HepG2 (cell line): ENCODE data around the gene EXPH5. TPM values are rescaled to one million over a fixed set of nuclear protein-coding genes. Genes with fewer than 3 reads are reported as not detected.

ENCODE experiments used
- CEBPG ChIP-seq: IDR thresholded peaks from 2 replicates; pipeline ENCODE4 v1.6.1; 2016
- CSRNP1 ChIP-seq: sonication (generic); formaldehyde crosslinking; IDR thresholded peaks from 2 replicates; pipeline ENCODE4 v1.8.1; 2023; ENCODE audit warnings: mild to moderate bottlenecking, missing genetic modification reagents
- HDAC2 ChIP-seq: sonication (generic); formaldehyde crosslinking; IDR thresholded peaks from 2 replicates; pipeline ENCODE4 v1.4.0; 2020; ENCODE audit warnings: missing genetic modification reagents
- KDM5A ChIP-seq: fragments of 200-600 bp; sonication (generic); IDR thresholded peaks from 2 replicates; pipeline ENCODE4 v1.7.0; 2018; ENCODE audit warnings: antibody characterized with exemption, mild to moderate bottlenecking, low read length, borderline replicate concordance
- LBX2 ChIP-seq: sonication (generic); formaldehyde crosslinking; IDR thresholded peaks from 2 replicates; pipeline ENCODE4 v1.5.0; 2020; ENCODE audit warnings: missing genetic modification reagents, mild to moderate bottlenecking, borderline replicate concordance
- MIXL1 ChIP-seq: IDR thresholded peaks from 2 replicates; pipeline ENCODE4 v1.6.1; 2016
- NFE2 ChIP-seq: sonication (generic); formaldehyde crosslinking; IDR thresholded peaks from 2 replicates; pipeline ENCODE4 v1.4.0; 2020; ENCODE audit warnings: missing genetic modification reagents
- NPAS2 ChIP-seq: sonication (generic); formaldehyde crosslinking; IDR thresholded peaks from 2 replicates; pipeline ENCODE4 v1.8.0; 2022; ENCODE audit warnings: mild to moderate bottlenecking, missing genetic modification reagents, borderline replicate concordance
- PATZ1 ChIP-seq: sonication (generic); formaldehyde crosslinking; IDR thresholded peaks from 2 replicates; pipeline ENCODE4 v1.4.0; 2020; ENCODE audit warnings: missing genetic modification reagents
- POLR2G ChIP-seq: fragments of 200-400 bp; formaldehyde crosslinking; IDR thresholded peaks from 2 replicates; pipeline ENCODE4 v1.6.1; 2018; ENCODE audit warnings: mild to moderate bottlenecking, low read depth, low read length, moderate library complexity
- SMAD1 ChIP-seq: sonication (generic); formaldehyde crosslinking; IDR thresholded peaks from 2 replicates; pipeline ENCODE4 v1.4.0; 2020; ENCODE audit warnings: missing genetic modification reagents, low read depth, mild to moderate bottlenecking, borderline replicate concordance
- SPEN ChIP-seq: sonication (generic); formaldehyde crosslinking; IDR thresholded peaks from 2 replicates; pipeline ENCODE4 v1.5.1; 2020; ENCODE audit warnings: low read depth, mild to moderate bottlenecking, missing genetic modification reagents
- ZBTB4 ChIP-seq: sonication (generic); formaldehyde crosslinking; IDR thresholded peaks from 2 replicates; pipeline ENCODE4 v1.4.0; 2020; ENCODE audit warnings: missing genetic modification reagents, mild to moderate bottlenecking, borderline replicate concordance
- ZNF121 ChIP-seq: sonication (generic); formaldehyde crosslinking; IDR thresholded peaks from 2 replicates; pipeline ENCODE4 v1.5.0; 2020; ENCODE audit warnings: mild to moderate bottlenecking, missing genetic modification reagents
- ZNF124 ChIP-seq: sonication (generic); formaldehyde crosslinking; IDR thresholded peaks from 2 replicates; pipeline ENCODE4 v1.4.0; 2020; ENCODE audit warnings: missing genetic modification reagents
- ZNF430 ChIP-seq: sonication (generic); formaldehyde crosslinking; IDR thresholded peaks from 2 replicates; pipeline ENCODE4 v1.9.0; 2021; ENCODE audit warnings: mild to moderate bottlenecking, missing genetic modification reagents
- ZNF510 ChIP-seq: sonication (generic); formaldehyde crosslinking; IDR thresholded peaks from 2 replicates; pipeline ENCODE4 v1.4.0; 2020; ENCODE audit warnings: low read depth, mild to moderate bottlenecking, missing genetic modification reagents
- polyA plus RNA-seq, 8 experiments: library from polyadenylated mRNA; depleted of rRNA in 3 of 8; stranded (reverse) in 7 of 8; unstranded in 1 of 8; fragments of >200 nt; fragmentation: Illumina TruSeq in 4 of 8; extraction: Trizol in 4 of 8; gene quantifications; 2 replicates each; pipeline versions ENCODE4 v1.2.1 to v1.2.3, GENCODE V29; 2011 to 2016; ENCODE audit warnings: low read depth in 4 of 8, missing spikeins in 1 of 8, mixed read lengths in 1 of 8; ENCODE audit not compliant: insufficient read depth in 1 of 8
- total RNA-seq, 5 experiments: library from RNA; depleted of rRNA; stranded (reverse); fragments of >200 nt; fragmentation: Illumina TruSeq; extraction: Trizol; gene quantifications; 2 replicates each; pipeline ENCODE4 v1.2.3, GENCODE V29; 2016; ENCODE audit warnings: low read depth in 1 of 5
- TF ChIP-seq, protein P1 (sequence below): IDR thresholded peaks from 2 replicates; pipeline ENCODE4 v1.6.1; 2016; ENCODE audit warnings: low read depth

EXPH5 gene
- total and polyA plus RNA-seq, 2 of the 13 experiments (the other 11 are each of a cell fraction or from before 2014, with no cell fraction given): under 0.01 to 0.02 TPM

DNA sequence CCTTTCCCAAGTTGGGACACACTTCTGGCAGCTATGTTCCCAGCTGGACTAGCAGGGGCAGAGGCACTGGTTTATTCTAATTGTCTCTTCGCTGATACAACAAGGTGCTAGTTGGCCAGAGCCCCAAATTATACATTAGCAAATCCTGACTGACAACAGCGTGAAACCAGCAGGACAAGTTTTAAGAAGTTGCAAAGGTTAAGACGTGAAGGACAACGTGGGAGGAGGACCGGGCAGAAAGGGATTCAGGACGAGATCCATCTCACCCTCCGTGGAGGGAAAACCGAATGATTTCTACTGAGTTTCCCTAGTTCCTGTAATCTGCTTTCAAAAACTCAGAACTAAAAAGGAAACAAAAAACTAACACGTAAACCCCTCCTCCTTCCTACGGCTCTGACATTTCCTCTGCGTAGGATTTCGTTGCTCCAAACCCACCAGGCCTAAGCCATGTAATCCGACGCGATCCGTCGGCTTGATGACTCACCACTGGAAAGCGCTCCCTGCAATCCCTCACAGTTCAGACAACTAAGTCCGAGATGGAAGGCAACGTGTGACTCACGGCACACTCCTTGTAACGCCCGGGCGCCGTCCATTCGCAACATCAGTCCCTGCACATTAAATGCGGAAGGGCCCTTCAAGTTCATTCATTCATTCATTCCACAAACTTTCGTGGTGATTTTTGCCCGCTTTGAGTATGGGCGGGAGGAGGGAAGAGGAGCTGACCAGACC lies 96.1 kb downstream of the EXPH5 start (continued):
- TF ChIP-seq CSRNP1 (peak; percentile 48; the same call in 1 of the 2 replicates), ZNF430 (CRISPR knock-in tag) (peak; percentile 71; the same call in 1 of the 2 replicates), MIXL1 (CRISPR knock-in tag) (0 out of 2 replicates have a peak, but pooled peaks have one; percentile 52), ZBTB4 (CRISPR knock-in tag) (no peak), SPEN (peak; percentile 57; the same call in 1 of the 2 replicates), ZNF121 (CRISPR knock-in tag) (peak; percentile 19; the same call in 1 of the 2 replicates), NPAS2 (CRISPR knock-in tag) (no peak), POLR2G (peak; percentile 89), ZNF124 (CRISPR knock-in tag) (no peak), LBX2 (CRISPR knock-in tag) (no peak), NFE2 (CRISPR knock-in tag) (no peak), SMAD1 (CRISPR knock-in tag) (no peak), CEBPG (CRISPR knock-in tag) (peak; percentile 49; the same call in 1 of the 2 replicates), PATZ1 (CRISPR knock-in tag) (no peak; the same call in 1 of the 2 replicates), KDM5A (no peak), ZNF510 (CRISPR knock-in tag) (no peak), HDAC2 (CRISPR knock-in tag) (peak; percentile 64; the same call in 1 of the 2 replicates)
- TF ChIP-seq, protein P1, sequence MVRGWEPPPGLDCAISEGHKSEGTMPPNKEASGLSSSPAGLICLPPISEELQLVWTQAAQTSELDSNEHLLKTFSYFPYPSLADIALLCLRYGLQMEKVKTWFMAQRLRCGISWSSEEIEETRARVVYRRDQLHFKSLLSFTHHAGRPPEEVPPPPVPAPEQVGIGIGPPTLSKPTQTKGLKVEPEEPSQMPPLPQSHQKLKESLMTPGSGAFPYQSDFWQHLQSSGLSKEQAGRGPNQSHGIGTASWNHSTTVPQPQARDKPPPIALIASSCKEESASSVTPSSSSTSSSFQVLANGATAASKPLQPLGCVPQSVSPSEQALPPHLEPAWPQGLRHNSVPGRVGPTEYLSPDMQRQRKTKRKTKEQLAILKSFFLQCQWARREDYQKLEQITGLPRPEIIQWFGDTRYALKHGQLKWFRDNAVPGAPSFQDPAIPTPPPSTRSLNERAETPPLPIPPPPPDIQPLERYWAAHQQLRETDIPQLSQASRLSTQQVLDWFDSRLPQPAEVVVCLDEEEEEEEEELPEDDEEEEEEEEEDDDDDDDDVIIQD: peak; percentile 24; the same call in 1 of the 2 replicates
